ENCODE results near the gene TENM3.

Gene TENM3

GRCh38 chr4:182489607-182490006 lies 246.4 kb downstream of the TENM3 start:
- Mint-ChIP-seq H3K9me3 (peaks cover 10% of the 10 kb centered on the region), H3K4me3 (no peak overlapping the region), H3K27me3 (ENCODE audit: low read depth) (no peaks in the 10 kb centered on the region), H3K4me1 (peaks cover 22% of the 10 kb centered on the region), H3K36me3 (ENCODE audit: low read depth) (peaks cover 30% of the 10 kb centered on the region), H3K27ac (peak overlapping the region in 1 of 3 experiments; percentile 39)
- TF ChIP-seq CTCF (IDR thresholded peaks at IDR 0.05; ENCODE audit: unreplicated experiment in 3 of 3) = no peak

- TF ChIP-seq CTCF (IDR thresholded peaks at IDR 0.05; ENCODE audit: unreplicated experiment in 3 of 3) = no peak
- Mint-ChIP-seq H3K9me3 (peaks cover 5% of the 10 kb centered on the region), H3K4me1 (peaks cover 35% of the 10 kb centered on the region), H3K36me3 (ENCODE audit: low read depth) (peaks cover 16% of the 10 kb centered on the region), H3K27ac (peak overlapping the region in 1 of 3 experiments; percentile 46), H3K27me3 (ENCODE audit: low read depth) (no peaks in the 10 kb centered on the region), H3K4me3 (peak overlapping the region in 1 of 3 experiments; percentile 59)
Observed at GRCh38 chr4:182491719-182492118, 248.5 kb downstream of the TENM3 start.

GRCh38 chr4:182492423-182492822 lies 249.2 kb downstream of the TENM3 start:
- Mint-ChIP-seq H3K4me3 (peak overlapping the region in 2 of 3 experiments; percentile 22 to 36), H3K27me3 (ENCODE audit: low read depth) (no peaks in the 10 kb centered on the region), H3K4me1 (peaks cover 35% of the 10 kb centered on the region)

GRCh38 chr4:182493377-182493776 lies 250.2 kb downstream of the TENM3 start:
- Mint-ChIP-seq H3K27ac (no peak overlapping the region), H3K27me3 (ENCODE audit: low read depth) (no peaks in the 10 kb centered on the region), H3K36me3 (ENCODE audit: low read depth) (peaks cover 3% of the 10 kb centered on the region), H3K9me3 (no peaks in the 10 kb centered on the region), H3K4me1 (peaks cover 35% of the 10 kb centered on the region), H3K4me3 (no peak overlapping the region)
- no peak for TF ChIP-seq CTCF (IDR thresholded peaks at IDR 0.05; ENCODE audit: unreplicated experiment in 3 of 3)

More at GRCh38 chr4:182492423-182492822, 249.2 kb downstream of the TENM3 start:
- Mint-ChIP-seq H3K27ac (peak overlapping the region; percentile 52 to 71 (median 69)), H3K9me3 (no peaks in the 10 kb centered on the region), H3K36me3 (ENCODE audit: low read depth) (peaks cover 11% of the 10 kb centered on the region)
- TF ChIP-seq CTCF (IDR thresholded peaks at IDR 0.05; ENCODE audit: unreplicated experiment in 3 of 3) = no peak

GRCh38 chr4:182494103-182494502 lies 250.9 kb downstream of the TENM3 start:
- no peaks in the 10 kb centered on the region for H3K27me3 Mint-ChIP-seq (ENCODE audit: low read depth)
- H3K9me3 Mint-ChIP-seq = no peaks in the 10 kb centered on the region
- TF ChIP-seq CTCF (IDR thresholded peaks at IDR 0.05; ENCODE audit: unreplicated experiment in 3 of 3) = no peak
- no peak overlapping the region for H3K4me3 Mint-ChIP-seq
- H3K4me1 Mint-ChIP-seq = peaks cover 35% of the 10 kb centered on the region
- no peak overlapping the region for H3K27ac Mint-ChIP-seq
- H3K36me3 Mint-ChIP-seq (ENCODE audit: low read depth) = no peaks in the 10 kb centered on the region

- H3K36me3 Mint-ChIP-seq (ENCODE audit: low read depth) = no peaks in the 10 kb centered on the region
- no peak for TF ChIP-seq CTCF (IDR thresholded peaks at IDR 0.05; ENCODE audit: unreplicated experiment in 3 of 3)
- no peaks in the 10 kb centered on the region for H3K9me3 Mint-ChIP-seq
- peak overlapping the region in 1 of 3 experiments; percentile 69 for H3K27ac Mint-ChIP-seq
- H3K27me3 Mint-ChIP-seq (ENCODE audit: low read depth) = no peaks in the 10 kb centered on the region
- H3K4me3 Mint-ChIP-seq = no peak overlapping the region
- H3K4me1 Mint-ChIP-seq = peaks cover 35% of the 10 kb centered on the region
Observed at GRCh38 chr4:182495031-182495430, 251.8 kb downstream of the TENM3 start.

Measured in nephron (organoid).